HFFc6 (cell line): ENCODE data around the gene CNTN5. TPM values are rescaled to one million over a fixed set of nuclear protein-coding genes. Genes with fewer than 3 reads are reported as not detected.

ENCODE experiments used
- DNase-seq: peaks from one replicate; pipeline ENCODE4 v3.0.0-alpha.2; 2018
- H3K27ac Mint-ChIP-seq: 2 replicates; pipeline ENCODE4 v1.8.0; 2020; ENCODE audit warnings: mild to moderate bottlenecking, mixed read lengths
- H3K27me3 Mint-ChIP-seq: 2 replicates; pipeline ENCODE4 v1.8.0; 2021; ENCODE audit warnings: mild to moderate bottlenecking, moderate library complexity, mixed read lengths; ENCODE audit not compliant: insufficient read depth
- H3K36me3 Mint-ChIP-seq: 2 replicates; pipeline ENCODE4 v1.8.0; 2021; ENCODE audit warnings: low read depth, mixed read lengths
- H3K4me1 Mint-ChIP-seq: 2 replicates; pipeline ENCODE4 v1.8.0; 2020; ENCODE audit warnings: low read depth, mixed read lengths
- H3K4me3 Mint-ChIP-seq: 2 replicates; pipeline ENCODE4 v1.8.0; 2020; ENCODE audit warnings: mild to moderate bottlenecking, moderate library complexity, mixed read lengths
- H3K9me3 Mint-ChIP-seq: 2 replicates; pipeline ENCODE4 v1.8.0; 2020; ENCODE audit warnings: mild to moderate bottlenecking, mixed read lengths
- CTCF ChIP-seq: fragments of 200-600 bp; sonication (generic); IDR thresholded peaks from 2 replicates; pipeline ENCODE4 v1.5.0; 2021; ENCODE audit warnings: antibody characterized with exemption, mild to moderate bottlenecking
- total RNA-seq, 6 experiments: library from RNA; stranded (reverse); fragmentation: NEBNext Ultra II Directional; extraction: Animal tissue kit (Norgen Biotek cat#: 25700); gene quantifications; 2 replicates in 1 of 6; 3 replicates in 5 of 6; pipeline ENCODE4 v1.2.3, GENCODE V29; 2021

Gene CNTN5
- total RNA-seq, 6 experiments from 2014 or later, result not detected

GRCh38 chr11:100176456-100176855, 1155.7 kb downstream of the CNTN5 start:
- no peak for TF ChIP-seq CTCF
- DNase-seq, result no peak
- no peaks in the 10 kb centered on the region for H3K36me3 Mint-ChIP-seq
- peaks cover 49% of the 10 kb centered on the region for H3K9me3 Mint-ChIP-seq
- H3K4me3 Mint-ChIP-seq, result no peak overlapping the region
- H3K27ac Mint-ChIP-seq, result no peak overlapping the region
- no peaks in the 10 kb centered on the region for H3K27me3 Mint-ChIP-seq
- no peaks in the 10 kb centered on the region for H3K4me1 Mint-ChIP-seq

GRCh38 chr11:100177651-100178050, 1156.9 kb downstream of the CNTN5 start:
- H3K4me1 Mint-ChIP-seq, result no peaks in the 10 kb centered on the region
- H3K4me3 Mint-ChIP-seq, result no peak overlapping the region
- no peak for TF ChIP-seq CTCF
- no peak for DNase-seq
- H3K36me3 Mint-ChIP-seq, result no peaks in the 10 kb centered on the region
- no peaks in the 10 kb centered on the region for H3K27me3 Mint-ChIP-seq
- H3K27ac Mint-ChIP-seq, result no peak overlapping the region
- peaks cover 48% of the 10 kb centered on the region for H3K9me3 Mint-ChIP-seq

GRCh38 chr11:100182350-100182749, 1161.6 kb downstream of the CNTN5 start:
- peaks cover 48% of the 10 kb centered on the region for H3K9me3 Mint-ChIP-seq
- no peak overlapping the region for H3K27ac Mint-ChIP-seq
- no peaks in the 10 kb centered on the region for H3K27me3 Mint-ChIP-seq
- no peak for TF ChIP-seq CTCF
- H3K4me1 Mint-ChIP-seq, result no peaks in the 10 kb centered on the region
- no peak overlapping the region for H3K4me3 Mint-ChIP-seq
- peaks cover 4% of the 10 kb centered on the region; the same call in 1 of the 2 replicates for H3K36me3 Mint-ChIP-seq
- DNase-seq, result no peak

GRCh38 chr11:100182927-100183326, 1162.2 kb downstream of the CNTN5 start:
- H3K27ac Mint-ChIP-seq, result no peak overlapping the region
- no peaks in the 10 kb centered on the region for H3K4me1 Mint-ChIP-seq
- H3K4me3 Mint-ChIP-seq, result no peak overlapping the region
- peaks cover 4% of the 10 kb centered on the region; the same call in 1 of the 2 replicates for H3K36me3 Mint-ChIP-seq
- no peak for TF ChIP-seq CTCF
- DNase-seq, result no peak
- H3K27me3 Mint-ChIP-seq, result no peaks in the 10 kb centered on the region
- H3K9me3 Mint-ChIP-seq, result peaks cover 51% of the 10 kb centered on the region

GRCh38 chr11:100185588-100185987, 1164.8 kb downstream of the CNTN5 start:
- Mint-ChIP-seq H3K4me1 (no peaks in the 10 kb centered on the region), H3K27me3 (no peaks in the 10 kb centered on the region), H3K9me3 (peaks cover 44% of the 10 kb centered on the region), H3K4me3 (no peak overlapping the region), H3K36me3 (peaks cover 4% of the 10 kb centered on the region; the same call in 1 of the 2 replicates), H3K27ac (no peak overlapping the region)
- no peak for TF ChIP-seq CTCF
- DNase-seq, result no peak
